A549 (cell line): ENCODE results near the gene RAD51B. TPM values are rescaled to one million over a fixed set of nuclear protein-coding genes. Genes with fewer than 3 reads are reported as not detected.
A peak's percentile ranks its signal among the peaks of the same experiment; 100 is the strongest.

Source experiments
- ATAC-seq, 2 experiments: fragments of 200-7000 bp in 1 of 2; fragments of >200 bp in 1 of 2; cut with Nextera tagmentation in 1 of 2; cut with Tn5 transposase in 1 of 2; 3 replicates each; pipeline versions ENCODE4 v1.8.0 to v1.9.1; 2018 to 2020; ENCODE audit warnings: mild to moderate bottlenecking in 1 of 2, moderate library complexity in 1 of 2
- CTCF ChIA-PET: fragments of 300-600 bp; sonication (Branson Sonifier 250); formaldehyde crosslinking; extraction: SDS; loops from one replicate; lab custom pipeline; 2021; ENCODE audit warnings: antibody characterized with exemption, inconsistent platforms; lab: Yijun Ruan, JAX
- POLR2A ChIA-PET: fragments of 350-600 bp; formaldehyde crosslinking; extraction: SDS; loops from one replicate; lab custom pipeline; 2021; ENCODE audit warnings: antibody characterized with exemption, inconsistent platforms; lab: Yijun Ruan, JAX
- DNase-seq, 2 experiments: peaks; one replicate each; pipeline versions ENCODE4 v3.0.0 to v3.0.0-alpha.2; 2011 to 2016; ENCODE audit warnings: low read depth in 1 of 2, low spot score in 1 of 2
- FAIRE-seq: peaks from 2 replicates; lab custom pipeline; 2011; peaks lifted over from hg19 to GRCh38; lab: Jason Lieb, UNC
- H3K27ac ChIP-seq, 2 experiments: fragments of >200 bp; sonication (Bioruptor Twin); formaldehyde crosslinking; 3 replicates each; pipeline ENCODE4 v1.5.1; 2016 to 2017
- H3K4me1 ChIP-seq: fragments of >200 bp; sonication (Bioruptor Twin); formaldehyde crosslinking; 3 replicates; pipeline ENCODE4 v1.6.1; 2016
- H3K4me2 ChIP-seq: fragments of >200 bp; sonication (Bioruptor Twin); formaldehyde crosslinking; 3 replicates; pipeline ENCODE4 v1.6.1; 2016
- H3K4me3 ChIP-seq: fragments of >200 bp; sonication (Bioruptor Twin); formaldehyde crosslinking; 3 replicates; pipeline ENCODE4 v1.5.1; 2016
- H3K9me3 ChIP-seq: fragments of >200 bp; sonication (Bioruptor Twin); formaldehyde crosslinking; 3 replicates; pipeline ENCODE4 v1.6.1; 2016
- CBX8 ChIP-seq: fragments of 200-600 bp; sonication (generic); IDR thresholded peaks from 2 replicates; pipeline ENCODE4 v1.6.1; 2016
- CEBPB ChIP-seq, 2 experiments: fragments of >200 bp in 1 of 2; sonication (Bioruptor Twin) in 1 of 2; formaldehyde crosslinking in 1 of 2; IDR thresholded peaks; 2 replicates each; pipeline ENCODE4 v1.6.1; 2012 to 2016
- E2F6 ChIP-seq: IDR thresholded peaks from 2 replicates; pipeline ENCODE4 v1.6.1; 2012; ENCODE audit warnings: low read depth, borderline replicate concordance
- EHF ChIP-seq: fragments of 250-450 bp; sonication (Bioruptor Pico); IDR thresholded peaks from 2 replicates; pipeline ENCODE4 v1.5.0; 2020; ENCODE audit warnings: mild to moderate bottlenecking
- EHMT2 ChIP-seq: fragments of 200-600 bp; sonication (generic); IDR thresholded peaks from 2 replicates; pipeline ENCODE4 v1.6.1; 2016; ENCODE audit warnings: antibody characterized with exemption, low read depth, mild to moderate bottlenecking, moderate library complexity
- HDAC2 ChIP-seq: fragments of 200-600 bp; sonication (generic); IDR thresholded peaks from 2 replicates; pipeline ENCODE4 v1.6.1; 2016
- JUN ChIP-seq, 2 experiments: fragments of >200 bp; sonication (Bioruptor Twin); formaldehyde crosslinking; IDR thresholded peaks; 2 replicates in 1 of 2; 3 replicates in 1 of 2; pipeline ENCODE4 v1.6.1; 2016 to 2017
- JUNB ChIP-seq: fragments of >200 bp; sonication (Bioruptor Twin); formaldehyde crosslinking; IDR thresholded peaks from 2 replicates; pipeline ENCODE4 v1.6.1; 2016
- SREBF2 ChIP-seq: fragments of 450-650 bp; IDR thresholded peaks from 2 replicates; pipeline ENCODE4 v1.6.1; 2014; ENCODE audit warnings: mild to moderate bottlenecking, moderate library complexity
- TP53 ChIP-seq: fragments of 250-450 bp; sonication (Bioruptor Pico); IDR thresholded peaks from 2 replicates; pipeline ENCODE4 v1.5.0; 2021; ENCODE audit warnings: mild to moderate bottlenecking, moderate library complexity
- USF2 ChIP-seq: fragments of 450-650 bp; IDR thresholded peaks from 2 replicates; pipeline ENCODE4 v1.6.1; 2014; ENCODE audit warnings: antibody characterized with exemption
- ZC3H11A ChIP-seq: fragments of 450-650 bp; IDR thresholded peaks from 2 replicates; pipeline ENCODE4 v1.6.1; 2014; ENCODE audit warnings: antibody characterized with exemption, mild to moderate bottlenecking
- WGBS: methylation state at CpG from one replicate; pipeline ENCODE4 v1.1.6; 2017; ENCODE audit errors: missing lambda C conversion rate; 5-methylcytosine and 5-hydroxymethylcytosine counted together
- polyA plus RNA-seq, 4 experiments: library from polyadenylated mRNA; depleted of rRNA in 3 of 4; stranded (reverse); fragments of >200 nt; fragmentation: RNase III in 1 of 4; extraction: RNeasy Plus Mini Kit Qiagen cat#74134 plus additional on column Dnase treatment in 1 of 4; gene quantifications; 2 replicates in 3 of 4; 3 replicates in 1 of 4; pipeline ENCODE4 v1.2.3, GENCODE V29; 2011 to 2017
- TF ChIP-seq, protein P1 (sequence below): fragments of 150-350 bp; IDR thresholded peaks from 2 replicates; pipeline ENCODE4 v1.6.1; 2014; ENCODE audit warnings: low read depth, mild to moderate bottlenecking, low read length
- TF ChIP-seq, protein P2 (sequence below): fragments of >200 bp; sonication (Bioruptor Twin); formaldehyde crosslinking; IDR thresholded peaks from 2 replicates; pipeline ENCODE4 v1.6.1; 2016
- TF ChIP-seq, protein P3 (sequence below): fragments of >200 bp; sonication (Bioruptor Twin); formaldehyde crosslinking; IDR thresholded peaks from 3 replicates; pipeline ENCODE4 v1.5.1; 2016

The RAD51B gene
- polyA plus RNA-seq, 2 of the 4 experiments (the other 2 are of a cell fraction) = 7.2 to 10.8 TPM

- Histone ChIP-seq H3K9me3 (no peaks in the 10 kb centered on the region), H3K27ac (peak overlapping the region; percentile 86), H3K4me2 (peak overlapping the region; percentile 80), H3K4me3 (peak overlapping the region; percentile 95), H3K4me1 (peaks cover 11% of the 10 kb centered on the region)
- 20% methylated on average over 13 of the region's 13 CpGs for WGBS
- ChIA-PET POLR2A (no interaction called here), CTCF (interaction anchor here (0.7 to 2.2 kb wide), 3 partner anchors 15 to 1024 kb away, joined by 3 to 8 read pairs (median 3); no protein-coding TSS in a partner anchor)
- FAIRE-seq (no peak), DNase-seq (peak; percentile 21 to 27), ATAC-seq (peak; percentile 8 to 21; a peak in 3 of 6 replicates)
- TF ChIP-seq CBX8 = no peak
- peak; percentile 23; the same call in 1 of the 2 replicates for TF ChIP-seq USF2
These were observed 921 bp downstream of the RAD51B start for GRCh38 chr14:67820428-67820971.

DNA sequence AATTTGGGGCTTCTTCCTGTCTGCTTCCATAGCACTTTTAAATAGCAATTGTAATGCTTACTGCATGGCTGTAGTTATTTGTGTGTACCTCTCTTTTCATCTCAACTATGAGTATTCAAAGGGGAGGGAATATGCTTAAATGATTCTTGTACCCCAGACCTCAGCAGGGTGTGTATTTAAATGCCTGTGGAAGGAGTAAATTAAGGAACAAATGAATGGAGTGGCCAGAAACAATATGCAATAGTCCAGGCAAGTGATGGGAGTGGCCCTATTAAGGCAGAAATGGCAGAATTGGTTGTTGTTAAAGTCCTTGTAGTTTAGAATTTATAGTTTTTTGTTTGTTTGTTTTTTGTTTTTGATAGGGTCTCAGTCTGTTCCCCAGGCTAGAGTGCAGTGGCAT lies 1.5 kb downstream of the RAD51B start:
- peak overlapping the region; percentile 80; the same call in 2 of the 3 replicates for H3K4me2 ChIP-seq
- TF ChIP-seq CEBPB (IDR thresholded peaks at IDR 0.05) (no peak), SREBF2 (no peak), E2F6 (no peak)
- TF ChIP-seq, protein P1, sequence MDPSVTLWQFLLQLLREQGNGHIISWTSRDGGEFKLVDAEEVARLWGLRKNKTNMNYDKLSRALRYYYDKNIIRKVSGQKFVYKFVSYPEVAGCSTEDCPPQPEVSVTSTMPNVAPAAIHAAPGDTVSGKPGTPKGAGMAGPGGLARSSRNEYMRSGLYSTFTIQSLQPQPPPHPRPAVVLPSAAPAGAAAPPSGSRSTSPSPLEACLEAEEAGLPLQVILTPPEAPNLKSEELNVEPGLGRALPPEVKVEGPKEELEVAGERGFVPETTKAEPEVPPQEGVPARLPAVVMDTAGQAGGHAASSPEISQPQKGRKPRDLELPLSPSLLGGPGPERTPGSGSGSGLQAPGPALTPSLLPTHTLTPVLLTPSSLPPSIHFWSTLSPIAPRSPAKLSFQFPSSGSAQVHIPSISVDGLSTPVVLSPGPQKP = no peak
- TF ChIP-seq, protein P2, sequence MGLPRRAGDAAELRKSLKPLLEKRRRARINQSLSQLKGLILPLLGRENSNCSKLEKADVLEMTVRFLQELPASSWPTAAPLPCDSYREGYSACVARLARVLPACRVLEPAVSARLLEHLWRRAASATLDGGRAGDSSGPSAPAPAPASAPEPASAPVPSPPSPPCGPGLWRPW = no peak
- H3K27ac ChIP-seq = no peak overlapping the region; a peak in 1 of 6 replicates
- H3K9me3 ChIP-seq = no peaks in the 10 kb centered on the region
- FAIRE-seq (no peak), ATAC-seq (no peak), DNase-seq (no peak)
- peaks cover 8% of the 10 kb centered on the region; the same call in 1 of the 3 replicates for H3K4me1 ChIP-seq
- no peak overlapping the region for H3K4me3 ChIP-seq
- ChIA-PET POLR2A (no interaction called here), CTCF (interaction anchor here (2.2 kb wide), 1 partner anchor 1023 kb away, joined by 8 read pairs; no protein-coding TSS in a partner anchor)

- CTCF ChIA-PET = no interaction called here
- H3K4me1 ChIP-seq = no peaks in the 10 kb centered on the region
- no peak overlapping the region for H3K4me3 ChIP-seq
- no peak for TF ChIP-seq EHMT2
- TF ChIP-seq, protein P3, sequence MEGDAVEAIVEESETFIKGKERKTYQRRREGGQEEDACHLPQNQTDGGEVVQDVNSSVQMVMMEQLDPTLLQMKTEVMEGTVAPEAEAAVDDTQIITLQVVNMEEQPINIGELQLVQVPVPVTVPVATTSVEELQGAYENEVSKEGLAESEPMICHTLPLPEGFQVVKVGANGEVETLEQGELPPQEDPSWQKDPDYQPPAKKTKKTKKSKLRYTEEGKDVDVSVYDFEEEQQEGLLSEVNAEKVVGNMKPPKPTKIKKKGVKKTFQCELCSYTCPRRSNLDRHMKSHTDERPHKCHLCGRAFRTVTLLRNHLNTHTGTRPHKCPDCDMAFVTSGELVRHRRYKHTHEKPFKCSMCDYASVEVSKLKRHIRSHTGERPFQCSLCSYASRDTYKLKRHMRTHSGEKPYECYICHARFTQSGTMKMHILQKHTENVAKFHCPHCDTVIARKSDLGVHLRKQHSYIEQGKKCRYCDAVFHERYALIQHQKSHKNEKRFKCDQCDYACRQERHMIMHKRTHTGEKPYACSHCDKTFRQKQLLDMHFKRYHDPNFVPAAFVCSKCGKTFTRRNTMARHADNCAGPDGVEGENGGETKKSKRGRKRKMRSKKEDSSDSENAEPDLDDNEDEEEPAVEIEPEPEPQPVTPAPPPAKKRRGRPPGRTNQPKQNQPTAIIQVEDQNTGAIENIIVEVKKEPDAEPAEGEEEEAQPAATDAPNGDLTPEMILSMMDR = no peak
- no peak for TF ChIP-seq EHF (CRISPR knock-in tag)
- TF ChIP-seq TP53 (CRISPR knock-in tag) = no peak
- TF ChIP-seq JUNB = no peak
- TF ChIP-seq HDAC2 = no peak
- no peak for TF ChIP-seq JUN (IDR thresholded peaks at IDR 0.05)
- TF ChIP-seq ZC3H11A = no peak
- 0 out of 3 replicates have a peak, but pooled peaks cover 6% of the 10 kb centered on the region for H3K9me3 ChIP-seq
- FAIRE-seq (no peak), ATAC-seq (no peak), DNase-seq (no peak)
- POLR2A ChIA-PET = no interaction called here
- H3K27ac ChIP-seq = no peak overlapping the region
- 88% methylated on average over 8 of the region's 8 CpGs for WGBS
- H3K4me2 ChIP-seq = no peak overlapping the region
These were observed 11.5 kb downstream of the RAD51B start for GRCh38 chr14:67831113-67831512.
